Neural cell (in vitro differentiated cells): Measurements from ENCODE around the gene PHF12. TPM values are rescaled to one million over a fixed set of nuclear protein-coding genes. Genes with fewer than 3 reads are reported as not detected.

ENCODE experiments used
- H2AFZ ChIP-seq: fragments of 200-600, 300-800 bp; sonication (generic), shearing (Covaris generic); 2 replicates; pipeline ENCODE4 v1.6.0; 2014; ENCODE audit warnings: low read depth, mild to moderate bottlenecking, antibody characterized with exemption, low read length, moderate library complexity
- H3F3A ChIP-seq: fragments of 200-600 bp; shearing (Covaris generic); 2 replicates; pipeline ENCODE4 v1.6.1; 2016; ENCODE audit warnings: mild to moderate bottlenecking, moderate library complexity, mixed read lengths, antibody characterized with exemption, low read length; ENCODE audit not compliant: insufficient read depth, poor library complexity, severe bottlenecking
- H3K27ac ChIP-seq: fragments of 200-600, 300-800 bp; sonication (generic), shearing (Covaris generic); 2 replicates; pipeline ENCODE4 v1.5.1; 2014; ENCODE audit warnings: mild to moderate bottlenecking, low read length, moderate library complexity
- H3K27me3 ChIP-seq: fragments of 300-800, 200-600 bp; sonication (generic), shearing (Covaris generic); 2 replicates; pipeline ENCODE4 v1.6.0; 2014; ENCODE audit warnings: mild to moderate bottlenecking, low read depth, low read length, moderate library complexity; ENCODE audit not compliant: insufficient read depth
- H3K36me3 ChIP-seq: fragments of 300-800, 200-600 bp; sonication (generic), shearing (Covaris generic); 2 replicates; pipeline ENCODE4 v1.5.1; 2014; ENCODE audit warnings: mild to moderate bottlenecking, antibody characterized with exemption, low read length, moderate library complexity; ENCODE audit not compliant: insufficient read depth
- H3K4me2 ChIP-seq: fragments of 300-800, 200-600 bp; sonication (generic), shearing (Covaris generic); 2 replicates; pipeline ENCODE4 v1.6.0; 2014; ENCODE audit warnings: mild to moderate bottlenecking, low read length
- H3K4me3 ChIP-seq: fragments of 300-800, 200-600 bp; sonication (generic), shearing (Covaris generic); 2 replicates; pipeline ENCODE4 v1.5.1; 2014; ENCODE audit warnings: mild to moderate bottlenecking, low read length, moderate library complexity
- H3K79me2 ChIP-seq: fragments of 200-600 bp; shearing (Covaris generic); replicated peaks from 2 replicates; pipeline ENCODE4 v1.6.0; 2014; ENCODE audit warnings: mild to moderate bottlenecking, low read length, moderate library complexity; ENCODE audit not compliant: insufficient read depth
- H3K9ac ChIP-seq: fragments of 300-800, 200-600 bp; sonication (generic), shearing (Covaris generic); 2 replicates; pipeline ENCODE4 v1.6.1; 2016; ENCODE audit warnings: mild to moderate bottlenecking, low read length, mixed read lengths
- H3K9me2 ChIP-seq: fragments of 200-600 bp; shearing (Covaris generic); 2 replicates; pipeline ENCODE4 v1.6.1; 2016; ENCODE audit warnings: mild to moderate bottlenecking, low read length, mixed read lengths; ENCODE audit not compliant: insufficient read depth
- H3K9me3 ChIP-seq: fragments of 200-600, 300-800 bp; sonication (generic), shearing (Covaris generic); 2 replicates; pipeline ENCODE4 v1.6.1; 2016; ENCODE audit warnings: mild to moderate bottlenecking, mixed run types, low read length, moderate library complexity, mixed read lengths
- H4K20me1 ChIP-seq: fragments of 200-600 bp; shearing (Covaris generic); 2 replicates; pipeline ENCODE4 v1.6.1; 2016; ENCODE audit warnings: mild to moderate bottlenecking, mixed run types; ENCODE audit not compliant: insufficient read depth
- CTCF ChIP-seq: fragments of 450-650 bp; IDR thresholded peaks from 2 replicates; pipeline ENCODE4 v1.5.1; 2014; ENCODE audit warnings: antibody characterized with exemption, mild to moderate bottlenecking, moderate library complexity; ENCODE audit not compliant: poor library complexity, severe bottlenecking
- EP300 ChIP-seq: fragments of 450-650 bp; conservative IDR thresholded peaks from 2 replicates; pipeline ENCODE4 v1.6.1; 2014; ENCODE audit warnings: antibody characterized with exemption, mild to moderate bottlenecking, moderate library complexity; ENCODE audit not compliant: poor library complexity, severe bottlenecking
- EZH2 ChIP-seq: fragments of 200-600, 300-800 bp; shearing (Covaris generic), sonication (generic); IDR thresholded peaks from 2 replicates; pipeline ENCODE4 v1.6.1; 2014; ENCODE audit warnings: antibody characterized with exemption, low read length, borderline replicate concordance, mild to moderate bottlenecking; ENCODE audit not compliant: insufficient read depth, poor library complexity, severe bottlenecking
- MXI1 ChIP-seq: fragments of 450-650 bp; conservative IDR thresholded peaks from 2 replicates; pipeline ENCODE4 v1.6.1; 2014; ENCODE audit warnings: antibody characterized with exemption, mild to moderate bottlenecking; ENCODE audit not compliant: poor library complexity, severe bottlenecking
- POLR2AphosphoS5 ChIP-seq: IDR thresholded peaks from 2 replicates; pipeline ENCODE4 v1.6.1; 2012
- RAD21 ChIP-seq: fragments of 450-650 bp; conservative IDR thresholded peaks from 2 replicates; pipeline ENCODE4 v1.6.1; 2014; ENCODE audit warnings: antibody characterized with exemption, mild to moderate bottlenecking, moderate library complexity
- REST ChIP-seq: IDR thresholded peaks from 2 replicates; pipeline ENCODE4 v1.6.1; 2012; ENCODE audit warnings: borderline replicate concordance
- SMC3 ChIP-seq: fragments of 450-650 bp; conservative IDR thresholded peaks from 2 replicates; pipeline ENCODE4 v1.6.1; 2014; ENCODE audit warnings: antibody characterized with exemption, mild to moderate bottlenecking, moderate library complexity; ENCODE audit not compliant: poor library complexity
- TAF1 ChIP-seq: IDR thresholded peaks from 2 replicates; pipeline ENCODE4 v1.6.1; 2012; ENCODE audit warnings: low read depth
- polyA plus RNA-seq: library from polyadenylated mRNA; depleted of rRNA; stranded (reverse); fragments of >200 nt; gene quantifications from 2 replicates; pipeline ENCODE4 v1.2.3, GENCODE V29; 2014

PHF12 gene
- polyA plus RNA-seq, 1 donor from 2014 or later = 10.4 TPM

DNA sequence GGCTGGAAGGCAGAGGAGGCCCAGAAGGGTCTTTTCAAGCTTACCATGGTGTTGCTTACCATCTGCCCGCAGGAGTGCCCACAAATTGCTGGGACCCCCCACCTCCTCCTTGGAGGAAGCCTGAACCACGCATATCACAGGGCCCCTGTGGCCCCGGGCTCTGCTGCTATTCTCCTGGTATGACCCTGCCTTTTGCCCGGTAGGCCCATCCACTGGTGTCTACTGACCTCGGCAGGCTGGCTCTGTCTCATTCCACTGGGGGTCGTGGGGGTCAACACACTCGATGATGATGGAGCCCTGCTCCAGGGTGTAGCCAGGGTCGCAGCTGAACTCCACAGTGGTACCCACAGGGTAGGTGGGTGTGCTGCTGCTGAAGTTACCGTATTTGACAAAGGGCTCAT is 8.2 kb upstream of the PHF12 start:
- H3F3A ChIP-seq = no peaks in the 10 kb centered on the region
- no peak overlapping the region for H2AFZ ChIP-seq
- no peaks in the 10 kb centered on the region for H3K79me2 ChIP-seq
- TF ChIP-seq EP300 = no peak
- no peak for TF ChIP-seq TAF1
- TF ChIP-seq MXI1 = no peak
- TF ChIP-seq EZH2 = no peak
- TF ChIP-seq RAD21 = no peak
- TF ChIP-seq REST = no peak
- TF ChIP-seq SMC3 = no peak
- TF ChIP-seq POLR2AphosphoS5 = no peak
- no peak for TF ChIP-seq CTCF
- no peak overlapping the region for H3K4me2 ChIP-seq
- no peaks in the 10 kb centered on the region for H3K9me2 ChIP-seq
- no peaks in the 10 kb centered on the region for H4K20me1 ChIP-seq
- no peaks in the 10 kb centered on the region for H3K36me3 ChIP-seq
- no peak overlapping the region for H3K27ac ChIP-seq
- no peaks in the 10 kb centered on the region for H3K9me3 ChIP-seq
- H3K4me3 ChIP-seq = no peak overlapping the region
- no peaks in the 10 kb centered on the region for H3K27me3 ChIP-seq
- no peak overlapping the region for H3K9ac ChIP-seq

DNA sequence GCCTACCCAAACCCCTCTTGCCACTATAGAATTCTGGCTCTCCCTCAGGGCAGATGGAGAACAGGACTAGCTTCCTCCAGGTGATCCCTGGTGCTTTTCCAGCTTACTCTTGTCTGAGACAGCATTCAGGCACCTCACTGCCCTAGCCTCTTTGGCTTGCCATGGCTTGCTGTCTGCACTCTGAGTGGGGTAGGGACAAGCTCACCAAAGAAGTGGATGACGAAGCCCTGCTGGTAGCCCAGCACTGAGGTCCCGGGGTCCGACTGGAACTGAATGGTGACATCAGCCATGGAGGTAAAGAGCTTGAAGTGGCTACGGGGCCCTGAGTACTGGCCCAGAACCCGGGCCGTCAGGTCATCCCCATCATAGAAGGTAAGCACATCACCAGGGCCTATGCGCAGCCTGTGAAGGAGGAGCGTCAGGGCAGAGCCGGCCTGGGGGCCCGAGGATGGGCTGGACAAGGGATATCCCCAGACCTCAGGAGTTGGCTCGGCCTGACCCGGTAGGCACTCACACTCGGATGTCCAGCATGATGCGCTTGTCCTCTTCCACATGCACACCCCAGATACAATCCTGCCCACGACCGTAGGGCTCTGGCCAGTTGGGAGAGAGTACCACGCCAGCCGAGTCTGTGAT is 7.6 kb upstream of the PHF12 start:
- Histone ChIP-seq H2AFZ (no peak overlapping the region), H3K79me2 (no peaks in the 10 kb centered on the region), H3K9ac (no peak overlapping the region), H4K20me1 (no peaks in the 10 kb centered on the region), H3K9me3 (no peaks in the 10 kb centered on the region), H3K36me3 (no peaks in the 10 kb centered on the region), H3K27ac (no peak overlapping the region), H3K9me2 (no peaks in the 10 kb centered on the region), H3K4me2 (no peak overlapping the region), H3F3A (no peaks in the 10 kb centered on the region), H3K4me3 (no peak overlapping the region), H3K27me3 (no peaks in the 10 kb centered on the region)
- TF ChIP-seq CTCF (no peak), SMC3 (no peak), POLR2AphosphoS5 (no peak), TAF1 (no peak), REST (no peak), RAD21 (no peak)
